ENCODE measurements around the gene SETBP1. TPM values are rescaled to one million over a fixed set of nuclear protein-coding genes. Genes with fewer than 3 reads are reported as not detected.

Gene SETBP1
- total RNA-seq, 1 experiment from 2014 or later: 0.05 TPM

GRCh38 chr18:44782617-44783016 is 101.9 kb downstream of the SETBP1 start:
- intact Hi-C loops (cut with micrococcal nuclease): no loop called here
- DNase-seq (ENCODE audit: low read depth, low spot score): no peak
- H3K4me1 ChIP-seq (ENCODE audit: control insufficient read depth in 1 of 2, insufficient read depth in 2 of 2, low read length in 2 of 2): no peaks in the 10 kb centered on the region
- no peaks in the 10 kb centered on the region for H3K36me3 ChIP-seq (ENCODE audit: control insufficient read depth in 1 of 2, insufficient read depth in 2 of 2, low read length in 2 of 2)
- no peaks in the 10 kb centered on the region for H4K20me1 ChIP-seq (ENCODE audit: insufficient read depth)
- ChIA-PET POLR2A (no interaction called here), CTCF (no interaction called here), RAD21 (ENCODE audit: low non-redundant PET in 1 of 2, low total read pairs in 2 of 2, uncharacterized antibody in 2 of 2, unreplicated experiment in 2 of 2) (no interaction called here)
- no peak overlapping the region for H3K9ac ChIP-seq (ENCODE audit: low read length)
- H3K27me3 ChIP-seq (ENCODE audit: insufficient read depth, low read length): no peaks in the 10 kb centered on the region
- BruUV-seq (replicated peaks): no TSS peak
- no peak for ATAC-seq
- H3K9me3 ChIP-seq (ENCODE audit: control insufficient read depth in 1 of 2, insufficient read depth in 1 of 2, low read depth in 1 of 2, low read length in 2 of 2): peaks cover 3 to 26% of the 10 kb centered on the region in 2 experiments; a peak in 2 of 4 replicates
- TF ChIP-seq YY1 (IDR thresholded peaks at IDR 0.05; ENCODE audit: extremely low read depth, insufficient replicate concordance, low read depth, low read length): no peak
- no peak for TF ChIP-seq CBX3 (IDR thresholded peaks at IDR 0.05; ENCODE audit: low read depth)
- no peak for TF ChIP-seq CEBPB (IDR thresholded peaks at IDR 0.05; ENCODE audit: low read depth)
- no peak for TF ChIP-seq CTCF (IDR thresholded peaks at IDR 0.05 in 2 of 3, conservative IDR thresholded peaks at IDR 0.05 in 1 of 3; ENCODE audit: borderline replicate concordance in 1 of 3, insufficient read depth in 1 of 3, low read depth in 2 of 3, low read length in 2 of 3)
- no peak for TF ChIP-seq ELF1 (IDR thresholded peaks at IDR 0.05; ENCODE audit: borderline replicate concordance, low read depth)
- no peak for TF ChIP-seq FOSL1 (IDR thresholded peaks at IDR 0.05; ENCODE audit: low read depth)
- no peak for TF ChIP-seq JUND (IDR thresholded peaks at IDR 0.05)
- TF ChIP-seq ZBTB33 (IDR thresholded peaks at IDR 0.05; ENCODE audit: extremely low read depth, insufficient replicate concordance, low read length): no peak
- TF ChIP-seq ZNF274 (IDR thresholded peaks at IDR 0.05; ENCODE audit: low read depth, low read length): no peak
- TF ChIP-seq SP1 (IDR thresholded peaks at IDR 0.05; ENCODE audit: low read depth): no peak
- no peak for TF ChIP-seq POLR2A (IDR thresholded peaks at IDR 0.05; ENCODE audit: borderline replicate concordance, extremely low read depth, insufficient read depth, insufficient read length)
- no peak for TF ChIP-seq TCF7L2 (IDR thresholded peaks at IDR 0.05; ENCODE audit: borderline replicate concordance, extremely low read depth, insufficient read depth, insufficient read length)
- TF ChIP-seq RAD21 (IDR thresholded peaks at IDR 0.05; ENCODE audit: low read depth): no peak
- no peak overlapping the region for H3K4me3 ChIP-seq (replicated peaks in 1 of 2; ENCODE audit: low read depth in 1 of 2, low read length in 2 of 2)
- no peak overlapping the region for H2AFZ ChIP-seq (ENCODE audit: low read depth, low read length, poor library complexity, severe bottlenecking)
- H3K9me2 ChIP-seq (ENCODE audit: insufficient read depth): no peaks in the 10 kb centered on the region
- H3K4me2 ChIP-seq (ENCODE audit: low read length): no peak overlapping the region
- no peaks in the 10 kb centered on the region for H3K79me2 ChIP-seq (ENCODE audit: insufficient read depth, low read length)
- H3K27ac ChIP-seq (ENCODE audit: low read depth, low read length): no peak overlapping the region
